H1 (cell line): ENCODE data around the gene MCF2L. TPM values are rescaled to one million over a fixed set of nuclear protein-coding genes. Genes with fewer than 3 reads are reported as not detected.

Experiments
- CTCF ChIA-PET: fragments of 300-600 bp; sonication (Branson Sonifier 250); formaldehyde crosslinking; loops from one replicate; lab custom pipeline; 2021; ENCODE audit not compliant: partially characterized antibody; lab: Charles Lee
- POLR2A ChIA-PET: fragments of 300-600 bp; sonication (Branson Sonifier 250); formaldehyde crosslinking; loops from one replicate; lab custom pipeline; 2021; ENCODE audit warnings: inconsistent platforms; ENCODE audit not compliant: partially characterized antibody; lab: Charles Lee
- DNase-seq, 2 experiments: peaks; one replicate each; pipeline versions ENCODE4 v3.0.0 to v3.0.0-alpha.2; 2010 to 2022; ENCODE audit warnings: low spot score in 2 of 2, low read depth in 1 of 2, mixed read lengths in 1 of 2
- FAIRE-seq: peaks from 2 replicates; lab custom pipeline; 2011; peaks lifted over from hg19 to GRCh38; lab: Jason Lieb, UNC
- H2AFZ ChIP-seq: 2 replicates; pipeline ENCODE4 v1.8.1; 2012; ENCODE audit warnings: low read length, inconsistent platforms
- H2AK5ac ChIP-seq: 2 replicates; pipeline ENCODE4 v1.6.1; 2013; ENCODE audit warnings: low read depth, low read length
- H2BK120ac ChIP-seq: replicated peaks from 2 replicates; pipeline ENCODE3; 2013; ENCODE audit warnings: low read depth, low read length, inconsistent platforms
- H2BK12ac ChIP-seq: 2 replicates; pipeline ENCODE4 v1.6.1; 2013; ENCODE audit warnings: low read depth, low read length
- H2BK15ac ChIP-seq: 2 replicates; pipeline ENCODE4 v1.6.1; 2013; ENCODE audit warnings: low read length
- H2BK20ac ChIP-seq: 2 replicates; pipeline ENCODE4 v1.6.1; 2013; ENCODE audit warnings: low read length
- H2BK5ac ChIP-seq: 2 replicates; pipeline ENCODE4 v1.6.1; 2013; ENCODE audit warnings: low read depth, low read length
- H3K14ac ChIP-seq: 2 replicates; pipeline ENCODE4 v1.6.1; 2013; ENCODE audit warnings: inconsistent platforms; ENCODE audit not compliant: insufficient read length
- H3K18ac ChIP-seq: 2 replicates; pipeline ENCODE4 v1.6.1; 2013; ENCODE audit warnings: low read length; ENCODE audit errors: extremely low read depth
- H3K23ac ChIP-seq: 2 replicates; pipeline ENCODE4 v1.6.1; 2013; ENCODE audit warnings: inconsistent platforms; ENCODE audit not compliant: insufficient read length
- H3K23me2 ChIP-seq: 2 replicates; pipeline ENCODE4 v1.6.1; 2013; ENCODE audit warnings: low read depth, low read length
- H3K27ac ChIP-seq: 2 replicates; pipeline ENCODE4 v1.6.1; 2011; ENCODE audit warnings: low read depth, low read length, inconsistent platforms
- H3K27me3 ChIP-seq, 4 experiments: replicated peaks in 1 of 4; 1 replicate in 1 of 4; 2 replicates in 3 of 4; pipeline versions ENCODE4 v1.6.1 to v1.8.1; 2011 to 2013; ENCODE audit warnings: low read length in 3 of 4, mild to moderate bottlenecking in 3 of 4, inconsistent platforms in 2 of 4, mixed read lengths in 2 of 4, moderate library complexity in 1 of 4; ENCODE audit not compliant: control insufficient read depth in 3 of 4, insufficient read depth in 3 of 4; ENCODE audit errors: extremely low read depth in 1 of 4
- H3K36me3 ChIP-seq, 4 experiments: 2 replicates each; pipeline versions ENCODE4 v1.6.1 to v1.8.1; 2011 to 2013; ENCODE audit warnings: mild to moderate bottlenecking in 4 of 4, low read length in 3 of 4, moderate library complexity in 2 of 4, control low read depth in 1 of 4, inconsistent platforms in 1 of 4; ENCODE audit not compliant: insufficient read depth in 4 of 4, control insufficient read depth in 2 of 4
- H3K4ac ChIP-seq: replicated peaks from 2 replicates; pipeline ENCODE3; 2013; ENCODE audit warnings: low read length, low read depth, mixed read lengths, inconsistent platforms; ENCODE audit not compliant: insufficient read length
- H3K4me1 ChIP-seq, 4 experiments: replicated peaks in 1 of 4; 1 replicate in 1 of 4; 2 replicates in 3 of 4; pipeline versions ENCODE4 v1.6.1 to v1.8.1; 2011 to 2013; ENCODE audit warnings: low read length in 3 of 4, inconsistent platforms in 2 of 4, mixed read lengths in 1 of 4; ENCODE audit not compliant: insufficient read depth in 4 of 4, control insufficient read depth in 3 of 4
- H3K4me2 ChIP-seq, 2 experiments: 2 replicates each; pipeline versions ENCODE4 v1.6.1 to v1.8.1; 2011 to 2013; ENCODE audit warnings: low read depth in 2 of 2, low read length in 2 of 2, control low read depth in 1 of 2, inconsistent platforms in 1 of 2, mild to moderate bottlenecking in 1 of 2; ENCODE audit not compliant: insufficient read depth in 1 of 2
- H3K4me3 ChIP-seq, 4 experiments: fragments of 200-600, 300-600 bp in 1 of 4; sonication (generic), shearing (Covaris generic), sonication (Bioruptor Twin) in 1 of 4; 2 replicates each; pipeline versions ENCODE4 v1.5.1 to v1.8.1; 2011 to 2016; ENCODE audit warnings: low read length in 4 of 4, low read depth in 3 of 4, control low read depth in 2 of 4, inconsistent platforms in 2 of 4, mild to moderate bottlenecking in 2 of 4, mixed read lengths in 1 of 4, moderate library complexity in 1 of 4; ENCODE audit not compliant: insufficient read depth in 2 of 4; ENCODE audit errors: extremely low read depth in 1 of 4
- H3K56ac ChIP-seq: replicated peaks from 2 replicates; pipeline ENCODE3; 2013; ENCODE audit warnings: low read depth, mild to moderate bottlenecking, mixed read lengths, low read length, inconsistent platforms; ENCODE audit not compliant: insufficient read length
- H3K79me1 ChIP-seq: 2 replicates; pipeline ENCODE4 v1.6.1; 2013; ENCODE audit warnings: low read depth, low read length, control low read depth
- H3K79me2 ChIP-seq, 2 experiments: 2 replicates each; pipeline versions ENCODE4 v1.6.1 to v1.8.1; 2012 to 2013; ENCODE audit warnings: low read length in 2 of 2, mild to moderate bottlenecking in 2 of 2, inconsistent platforms in 1 of 2; ENCODE audit not compliant: insufficient read depth in 2 of 2, control insufficient read depth in 1 of 2
- H3K9ac ChIP-seq, 4 experiments: replicated peaks in 1 of 4; 1 replicate in 1 of 4; 2 replicates in 3 of 4; pipeline versions ENCODE4 v1.6.1 to v1.8.1; 2011 to 2013; ENCODE audit warnings: low read depth in 3 of 4, low read length in 3 of 4, control low read depth in 2 of 4, mild to moderate bottlenecking in 2 of 4, moderate library complexity in 2 of 4, inconsistent platforms in 1 of 4; ENCODE audit errors: extremely low read depth in 1 of 4
- H3K9me3 ChIP-seq, 2 experiments: 2 replicates each; pipeline versions ENCODE4 v1.6.1 to v1.8.1; 2012 to 2013; ENCODE audit warnings: mild to moderate bottlenecking in 2 of 2, moderate library complexity in 2 of 2, control low read depth in 1 of 2, inconsistent platforms in 1 of 2, low read depth in 1 of 2, low read length in 1 of 2, mixed read lengths in 1 of 2; ENCODE audit not compliant: insufficient read depth in 2 of 2
- H4K20me1 ChIP-seq, 2 experiments: replicated peaks in 1 of 2; 2 replicates each; pipeline versions ENCODE3 to v1.8.1; 2011 to 2013; ENCODE audit warnings: inconsistent platforms in 2 of 2, low read length in 2 of 2, mild to moderate bottlenecking in 1 of 2; ENCODE audit not compliant: insufficient read depth in 2 of 2, control insufficient read depth in 1 of 2
- H4K5ac ChIP-seq: 2 replicates; pipeline ENCODE4 v1.6.1; 2013; ENCODE audit warnings: low read length, low read depth, mixed read lengths, inconsistent platforms; ENCODE audit not compliant: insufficient read length
- H4K8ac ChIP-seq: 2 replicates; pipeline ENCODE4 v1.8.0; 2013; ENCODE audit warnings: mild to moderate bottlenecking, moderate library complexity, low read length, inconsistent platforms; ENCODE audit not compliant: insufficient read depth; ENCODE audit errors: extremely low read depth
- H4K91ac ChIP-seq: replicated peaks from 2 replicates; pipeline ENCODE3; 2013; ENCODE audit warnings: low read length, mixed read lengths, inconsistent platforms; ENCODE audit not compliant: insufficient read length
- NANOG ChIP-seq: IDR thresholded peaks from 2 replicates; pipeline ENCODE4 v1.6.1; 2011; ENCODE audit warnings: low read length, low read depth, mild to moderate bottlenecking, inconsistent platforms; ENCODE audit not compliant: insufficient read depth, poor library complexity, severe bottlenecking
- SP2 ChIP-seq: IDR thresholded peaks from 2 replicates; pipeline ENCODE4 v1.6.1; 2012; ENCODE audit warnings: mild to moderate bottlenecking, low read length, inconsistent platforms
- WGBS, 2 experiments: shearing (Covaris generic) in 1 of 2; methylation state at CpG; one replicate each; pipeline versions ENCODE4 v1.1.6 to v1.1.7; 2013 to 2015; ENCODE audit warnings: low lambda C conversion rate in 2 of 2, mixed read lengths in 2 of 2, inconsistent platforms in 1 of 2, low coverage in 1 of 2, missing lambda C conversion rate in 1 of 2; ENCODE audit not compliant: insufficient replicate concordance in 2 of 2, insufficient coverage in 1 of 2, insufficient read length in 1 of 2; ENCODE audit errors: extremely low coverage in 1 of 2, missing lambda C conversion rate in 1 of 2; 5-methylcytosine and 5-hydroxymethylcytosine counted together
- polyA plus RNA-seq, 7 experiments: library from polyadenylated mRNA; depleted of rRNA in 3 of 7; stranded (reverse) in 5 of 7; unstranded in 2 of 7; fragments of >200 nt in 5 of 7; fragments of 200-250 nt in 2 of 7; gene quantifications; 1 replicate in 5 of 7; 2 replicates in 1 of 7; 4 replicates in 1 of 7; pipeline versions ENCODE4 v1.2.1 to v1.2.3, GENCODE V29; 2011 to 2013; ENCODE audit warnings: missing spikeins in 2 of 7, mixed read lengths in 2 of 7
- total RNA-seq: library from RNA; stranded (reverse); fragmentation: NEBNext Ultra II Directional; extraction: Animal tissue kit (Norgen Biotek cat#: 25700); gene quantifications from 2 replicates; pipeline ENCODE4 v1.2.1, GENCODE V29; 2021

Gene MCF2L
- total and polyA plus RNA-seq, 2 of the 8 experiments (the other 6 are each of a cell fraction or from before 2014, with no cell fraction given) = 10.1 to 24.4 TPM

DNA sequence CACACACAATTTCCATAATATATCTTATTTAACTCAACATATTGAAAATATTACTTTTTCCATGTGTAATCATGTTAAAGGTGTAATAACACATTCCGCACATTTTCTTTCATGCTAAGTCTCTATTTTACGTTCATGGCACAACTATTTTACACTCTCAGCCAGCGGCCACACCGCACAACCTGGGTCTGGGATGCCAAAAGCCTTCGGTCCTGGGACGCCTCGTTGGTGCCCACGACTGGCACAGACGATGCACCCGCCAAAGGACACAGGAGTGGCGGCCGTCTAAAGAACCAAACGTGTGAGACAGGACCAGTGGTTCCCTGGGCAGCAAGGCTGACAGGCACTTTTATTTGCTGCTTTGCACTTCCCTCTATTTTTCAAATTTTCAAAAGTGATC is 179.4 kb downstream of the MCF2L start:
- no peak overlapping the region for H3K4ac ChIP-seq
- H3K9ac ChIP-seq = no peak overlapping the region
- no peak overlapping the region for H2BK15ac ChIP-seq
- H3K14ac ChIP-seq = no peak overlapping the region
- no peak overlapping the region for H2BK12ac ChIP-seq
- no peak overlapping the region for H3K18ac ChIP-seq
- no peaks in the 10 kb centered on the region for H4K20me1 ChIP-seq
- no peak overlapping the region for H2BK20ac ChIP-seq
- H3K9me3 ChIP-seq = no peaks in the 10 kb centered on the region
- POLR2A ChIA-PET = no interaction called here
- no peak overlapping the region for H2BK5ac ChIP-seq
- H3K79me2 ChIP-seq = no peaks in the 10 kb centered on the region
- H4K8ac ChIP-seq = no peak overlapping the region
- no peak overlapping the region for H3K23ac ChIP-seq
- H4K91ac ChIP-seq = no peak overlapping the region
- no peak overlapping the region for H2AK5ac ChIP-seq
- peaks cover 6 to 20% (median 19%) of the 10 kb centered on the region in 4 experiments; a peak in 6 of 7 replicates for H3K27me3 ChIP-seq
- no peak overlapping the region for H3K56ac ChIP-seq
- H3K36me3 ChIP-seq = no peaks in the 10 kb centered on the region
- H3K4me2 ChIP-seq = no peak overlapping the region
- no peak overlapping the region for H3K4me3 ChIP-seq
- no peak overlapping the region for H3K27ac ChIP-seq
- no peaks in the 10 kb centered on the region for H3K79me1 ChIP-seq
- WGBS, 2 experiments = 97% methylated on average over 13 of the region's 13 CpGs; no CpG with 5 or more reads in 1 of the 2 experiments
- H4K5ac ChIP-seq = no peak overlapping the region
- peaks cover 0 to 7% (median 3%) of the 10 kb centered on the region in 4 experiments; a peak in 5 of 7 replicates for H3K4me1 ChIP-seq
- TF ChIP-seq NANOG (no peak), SP2 (no peak)
- TF ChIP-seq, all 59 proteins: peak for 0
- CTCF ChIA-PET = interaction anchor here (0.7 to 2.9 kb wide), 3 partner anchors 17 to 205 kb away, joined by 3 to 7 read pairs (median 3); no protein-coding TSS in a partner anchor
- Histone ChIP-seq H3K23me2 (peaks cover 8% of the 10 kb centered on the region; the same call in 1 of the 2 replicates), H2BK120ac (no peak overlapping the region), H2AFZ (no peak overlapping the region)
- FAIRE-seq (no peak), DNase-seq (no peak)
